Esophagus squamous epithelium (tissue), 4 donors: ENCODE results near the gene SLC13A1.

Experiments
- POLR2A ChIP-seq, 4 donors: fragments of 450-650 bp; IDR thresholded peaks; one replicate each; pipeline ENCODE4 v1.6.1; 2017; ENCODE audit warnings: antibody characterized with exemption in 4 of 4, mild to moderate bottlenecking in 4 of 4, moderate library complexity in 3 of 4
- TF ChIP-seq, protein P1 (sequence below), 6 experiments: fragments of 450-650 bp in 4 of 6; fragments of 200-600 bp in 2 of 6; sonication (generic) in 2 of 6; IDR thresholded peaks; one replicate each; pipeline ENCODE4 v1.5.1; 2016 to 2019; ENCODE audit warnings: antibody characterized with exemption in 6 of 6, mild to moderate bottlenecking in 4 of 6, moderate library complexity in 4 of 6

DNA sequence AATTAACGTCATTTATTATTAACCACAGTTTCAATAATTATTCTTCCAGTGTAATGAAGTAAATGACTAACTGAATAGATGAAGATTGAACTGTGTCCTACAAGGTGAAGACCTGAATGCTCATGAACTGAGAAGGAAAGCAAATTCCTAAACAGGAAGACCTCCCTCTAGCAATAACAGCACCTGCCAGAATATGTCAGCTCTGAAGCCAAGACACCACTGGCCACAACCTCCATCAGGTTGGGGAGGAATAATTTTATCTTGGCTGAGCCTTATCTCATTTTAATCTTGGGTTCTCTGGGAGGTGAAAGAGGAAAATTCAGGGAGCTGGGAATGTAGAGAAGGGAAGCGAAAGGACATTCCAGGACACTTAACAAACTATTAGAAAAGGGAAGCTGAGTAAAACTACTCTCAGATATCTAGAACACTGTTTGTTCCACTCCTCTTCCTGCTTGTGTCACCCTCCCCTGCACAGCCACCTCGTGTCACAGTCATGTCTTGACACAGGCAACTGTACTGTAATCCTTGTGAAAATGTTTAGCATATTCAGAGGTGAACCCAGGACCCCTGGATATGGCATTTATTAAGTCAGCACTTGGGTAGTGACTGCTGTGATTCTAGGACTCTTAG lies 4.6 kb upstream of the SLC13A1 start:
- TF ChIP-seq, protein P1, sequence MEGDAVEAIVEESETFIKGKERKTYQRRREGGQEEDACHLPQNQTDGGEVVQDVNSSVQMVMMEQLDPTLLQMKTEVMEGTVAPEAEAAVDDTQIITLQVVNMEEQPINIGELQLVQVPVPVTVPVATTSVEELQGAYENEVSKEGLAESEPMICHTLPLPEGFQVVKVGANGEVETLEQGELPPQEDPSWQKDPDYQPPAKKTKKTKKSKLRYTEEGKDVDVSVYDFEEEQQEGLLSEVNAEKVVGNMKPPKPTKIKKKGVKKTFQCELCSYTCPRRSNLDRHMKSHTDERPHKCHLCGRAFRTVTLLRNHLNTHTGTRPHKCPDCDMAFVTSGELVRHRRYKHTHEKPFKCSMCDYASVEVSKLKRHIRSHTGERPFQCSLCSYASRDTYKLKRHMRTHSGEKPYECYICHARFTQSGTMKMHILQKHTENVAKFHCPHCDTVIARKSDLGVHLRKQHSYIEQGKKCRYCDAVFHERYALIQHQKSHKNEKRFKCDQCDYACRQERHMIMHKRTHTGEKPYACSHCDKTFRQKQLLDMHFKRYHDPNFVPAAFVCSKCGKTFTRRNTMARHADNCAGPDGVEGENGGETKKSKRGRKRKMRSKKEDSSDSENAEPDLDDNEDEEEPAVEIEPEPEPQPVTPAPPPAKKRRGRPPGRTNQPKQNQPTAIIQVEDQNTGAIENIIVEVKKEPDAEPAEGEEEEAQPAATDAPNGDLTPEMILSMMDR (IDR thresholded peaks at IDR 0.05): no peak
- no peak for TF ChIP-seq POLR2A (IDR thresholded peaks at IDR 0.05)
